ENCODE data around the gene LNX1.

LNX1 gene

DNA sequence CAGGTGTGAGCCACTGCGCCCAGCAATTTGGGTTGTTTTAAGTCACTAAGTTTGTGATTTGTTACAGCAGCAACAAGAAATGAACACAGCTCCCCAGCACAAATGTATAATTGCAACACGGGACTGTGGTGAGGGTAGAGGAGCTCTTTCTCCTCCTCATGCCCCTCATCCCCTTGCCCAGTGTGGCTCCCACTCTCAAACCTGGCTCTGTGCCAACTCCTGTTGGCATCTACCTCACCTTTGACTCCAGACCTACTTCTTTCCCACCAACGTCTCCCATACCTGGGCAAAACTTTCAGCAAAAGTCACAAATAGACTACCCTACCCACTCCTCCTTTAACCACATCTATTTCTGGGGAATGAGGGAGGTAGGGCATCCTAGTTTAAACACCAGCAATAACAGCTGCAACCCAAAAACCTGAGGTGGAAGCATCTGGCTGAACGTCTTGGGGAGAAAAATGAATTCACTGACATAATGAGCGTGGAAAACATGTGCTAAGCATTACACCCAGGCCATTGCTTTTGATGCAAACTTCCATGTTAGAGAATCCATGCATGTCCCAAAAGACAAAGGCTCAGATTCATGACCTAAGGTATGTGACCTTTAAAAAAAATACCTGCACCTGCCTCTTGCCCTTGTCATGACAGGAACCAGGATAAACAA lies 19.2 kb downstream of the LNX1 start:
- no peak for DNase-seq

DNA sequence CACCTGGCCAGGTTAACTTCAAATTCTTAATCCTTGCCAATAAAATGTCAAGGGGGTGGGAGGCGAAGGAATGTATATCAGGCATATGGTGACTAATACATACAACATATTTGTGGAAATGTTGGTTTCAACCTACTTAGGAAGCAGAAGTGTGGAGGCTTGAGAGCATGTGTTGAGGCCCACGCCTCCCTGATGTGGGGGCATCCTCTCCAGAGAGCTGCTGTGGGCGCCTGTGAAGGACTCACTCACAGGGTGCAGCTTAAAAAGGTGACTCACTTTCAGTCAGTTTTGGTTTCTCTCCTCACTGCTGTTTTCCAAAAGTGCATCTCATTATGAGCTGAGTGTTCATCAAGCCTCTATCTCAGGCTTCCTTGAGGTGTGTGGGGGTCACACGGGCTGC lies 27.5 kb downstream of the LNX1 start:
- DNase-seq = peak in 1 of 2 donors; percentile 42

DNA sequence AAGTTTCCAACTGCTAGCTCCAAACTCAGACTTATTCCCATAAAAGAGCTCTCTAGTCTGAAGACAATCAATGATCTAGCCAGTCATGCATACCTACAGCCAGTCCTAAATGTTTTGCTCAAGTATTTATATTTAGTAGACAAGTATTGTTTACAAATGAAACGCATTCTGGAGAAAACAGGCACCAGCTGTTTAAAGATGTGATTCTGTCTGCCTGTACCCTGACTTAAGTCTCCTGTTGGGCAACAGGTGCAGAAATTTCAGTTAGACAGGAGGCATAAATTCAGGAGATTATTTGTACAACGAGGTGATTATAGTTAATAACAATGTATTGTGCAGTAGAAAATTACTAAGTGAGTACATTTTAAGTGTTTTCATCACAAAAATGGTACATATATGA lies 28.9 kb downstream of the LNX1 start:
- DNase-seq = no peak

DNA sequence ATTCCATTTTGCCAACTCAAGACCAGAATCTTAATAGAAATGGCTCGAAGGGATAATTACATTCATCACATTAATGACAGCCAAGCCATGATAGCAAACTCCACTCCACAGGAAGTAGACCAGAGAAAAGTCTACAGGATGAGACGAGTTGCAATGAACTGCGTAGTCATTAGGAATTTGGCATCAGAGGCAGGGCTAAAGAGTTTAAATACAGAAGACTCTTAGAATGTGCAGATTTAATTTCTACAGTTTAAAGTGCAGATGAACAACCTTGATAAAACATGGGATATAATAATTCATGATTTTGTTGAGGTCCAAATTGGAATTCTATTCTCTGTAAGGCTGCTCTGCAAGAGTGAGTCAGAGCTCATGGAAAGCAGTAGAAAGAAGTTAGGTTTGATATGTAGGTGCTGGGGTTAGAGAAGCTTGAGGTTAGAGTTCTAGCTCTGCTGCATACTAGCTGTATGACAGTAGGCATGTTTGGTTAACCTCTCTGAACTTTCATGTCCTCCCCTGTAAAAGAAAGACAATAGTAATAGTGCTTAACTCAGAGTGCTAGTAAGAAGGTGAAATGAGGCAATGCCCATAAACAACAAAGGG lies 32.2 kb downstream of the LNX1 start:
- no peak for DNase-seq

DNA sequence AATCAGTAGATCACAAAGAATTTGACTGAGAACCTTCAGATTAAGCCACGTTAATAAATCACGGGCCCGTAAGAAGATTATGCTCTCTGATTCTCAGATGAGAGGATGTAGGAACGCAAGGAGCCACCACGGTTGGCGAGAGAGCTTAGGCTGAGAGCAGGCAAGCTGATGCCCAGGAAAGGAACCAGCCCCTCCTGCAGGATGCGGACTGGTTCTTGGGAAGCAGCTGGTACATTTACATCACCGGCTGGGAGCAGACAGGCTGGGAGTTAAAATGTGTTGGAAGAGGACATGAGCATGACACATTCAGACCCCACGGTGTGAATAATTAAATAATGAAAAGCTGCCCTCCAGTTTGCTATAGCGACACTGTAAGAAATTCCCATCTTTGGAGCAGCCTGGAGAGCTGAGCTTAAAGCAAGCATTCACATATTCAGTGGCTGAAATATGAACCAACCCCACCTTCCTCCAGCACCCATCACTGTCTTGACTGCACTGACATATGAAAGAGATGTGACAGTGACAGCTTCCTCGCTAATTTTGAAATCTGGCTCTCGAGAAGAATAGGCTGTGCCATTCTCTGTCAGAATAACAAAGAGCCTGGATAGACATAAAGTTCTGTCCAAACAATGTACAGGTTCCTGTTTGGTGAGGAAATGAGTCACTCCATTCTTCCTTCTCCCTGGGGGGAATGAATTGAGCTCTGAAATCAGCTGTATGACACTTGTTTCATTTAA lies 33.1 kb downstream of the LNX1 start:
- peak; percentile 4 to 6 for DNase-seq

DNA sequence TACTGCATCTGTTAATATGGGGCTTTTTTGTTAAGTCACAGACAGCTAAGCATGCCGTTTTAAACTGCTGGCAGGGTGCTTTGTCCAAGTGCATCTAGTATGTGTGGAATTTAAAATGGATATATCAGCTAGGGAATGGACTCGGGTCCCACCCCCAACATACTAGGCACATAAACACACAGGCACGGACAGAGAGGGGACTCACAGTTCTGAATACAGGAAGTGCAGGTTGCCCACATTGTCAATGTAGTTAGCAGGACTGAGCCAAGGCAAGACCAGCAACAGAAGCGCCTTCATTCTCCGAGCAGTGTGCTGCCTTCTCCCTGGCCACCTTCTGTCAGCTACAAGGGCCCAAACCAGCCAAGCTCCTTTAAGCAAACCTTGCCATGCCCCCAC lies 33.6 kb downstream of the LNX1 start:
- DNase-seq = no peak

DNA sequence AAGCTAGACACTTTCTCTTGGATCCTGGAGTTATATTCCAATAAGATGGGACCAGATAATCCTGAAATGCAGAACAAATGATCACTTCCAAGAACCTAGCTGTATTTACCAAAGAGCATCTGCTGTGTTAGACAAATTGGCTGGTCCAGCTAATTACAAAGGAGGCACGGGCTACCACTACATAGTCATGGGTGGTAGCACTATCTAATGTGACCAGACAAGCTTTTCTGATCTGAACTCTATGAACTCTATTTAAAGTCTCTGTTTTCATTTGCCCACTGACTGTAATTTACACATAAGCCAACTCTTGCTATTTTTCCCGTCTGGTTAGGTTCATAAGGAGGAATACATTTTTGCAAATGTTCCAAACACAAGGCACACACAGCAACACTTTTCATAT lies 34.6 kb downstream of the LNX1 start:
- no peak for DNase-seq

DNA sequence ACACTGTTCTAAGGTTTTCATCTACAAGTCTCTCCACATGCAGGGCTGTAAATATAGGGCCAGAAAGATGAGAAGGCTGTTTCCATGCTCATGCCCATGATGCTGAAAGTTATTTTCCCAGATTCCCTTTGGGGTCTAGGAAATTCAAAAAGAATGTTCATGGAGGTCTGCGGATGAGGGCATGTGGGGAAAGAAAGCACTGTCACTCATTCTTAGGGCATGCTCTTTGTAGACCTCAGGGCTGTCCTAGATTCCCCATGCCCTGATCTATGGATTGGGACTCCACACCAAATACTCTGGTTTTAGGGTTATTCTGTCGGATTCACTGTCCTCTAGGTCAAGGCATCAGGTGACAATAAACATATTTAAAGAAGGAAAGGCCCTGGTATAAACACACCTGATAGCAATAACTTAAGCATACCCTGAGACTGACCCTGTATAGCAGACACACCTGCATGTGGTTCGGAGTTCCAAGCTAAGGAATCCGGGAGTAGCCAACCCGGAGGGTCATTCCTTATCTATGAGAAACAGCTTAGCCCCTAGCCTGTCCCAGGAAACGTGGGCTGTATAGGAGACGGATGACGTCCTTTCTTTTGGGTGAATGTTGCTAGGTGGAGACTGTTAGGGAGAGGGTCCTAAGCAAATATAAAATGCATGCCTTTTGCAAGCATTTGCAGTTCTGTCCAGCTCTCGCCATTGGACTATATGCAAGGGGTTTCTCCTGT lies 37.6 kb downstream of the LNX1 start:
- DNase-seq = no peak

DNA sequence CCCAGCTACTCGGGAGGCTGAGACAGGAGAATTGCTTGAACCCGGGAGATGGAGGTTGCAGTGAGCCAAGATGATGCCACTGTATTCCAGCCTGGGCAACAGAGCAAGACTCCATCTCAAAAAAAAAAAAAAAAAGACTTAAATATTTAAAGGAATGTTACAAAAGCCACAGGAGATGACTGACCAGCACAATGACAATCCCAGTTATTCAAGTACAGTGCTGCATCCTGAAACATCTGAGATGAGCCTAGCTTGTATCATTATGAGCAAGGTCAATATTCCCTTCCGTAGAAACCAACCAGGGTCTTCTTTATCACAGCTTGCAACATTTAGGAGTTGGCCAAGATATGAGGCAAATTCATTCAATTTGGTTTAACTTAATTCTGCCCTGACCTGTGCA lies 38.6 kb downstream of the LNX1 start:
- DNase-seq = no peak

DNA sequence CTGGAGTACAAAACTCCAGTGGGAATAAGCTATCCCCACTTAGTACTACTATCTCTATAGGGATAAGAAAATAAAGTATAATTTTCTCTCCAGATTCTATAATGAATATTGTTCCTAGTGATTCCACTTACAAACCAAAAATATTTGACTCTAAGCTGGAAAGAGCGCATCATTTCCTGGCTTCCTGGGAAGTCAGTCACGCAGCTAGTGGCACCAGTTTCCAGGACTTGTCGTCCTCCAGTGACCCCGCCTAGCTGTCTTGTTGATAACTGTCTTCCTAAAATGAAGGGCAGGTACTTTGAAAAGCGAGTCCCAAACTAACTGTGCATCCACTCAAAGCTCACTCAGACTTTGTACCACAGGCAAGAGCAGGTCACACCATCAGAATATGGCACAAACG lies 39.3 kb downstream of the LNX1 start:
- no peak for DNase-seq

DNA sequence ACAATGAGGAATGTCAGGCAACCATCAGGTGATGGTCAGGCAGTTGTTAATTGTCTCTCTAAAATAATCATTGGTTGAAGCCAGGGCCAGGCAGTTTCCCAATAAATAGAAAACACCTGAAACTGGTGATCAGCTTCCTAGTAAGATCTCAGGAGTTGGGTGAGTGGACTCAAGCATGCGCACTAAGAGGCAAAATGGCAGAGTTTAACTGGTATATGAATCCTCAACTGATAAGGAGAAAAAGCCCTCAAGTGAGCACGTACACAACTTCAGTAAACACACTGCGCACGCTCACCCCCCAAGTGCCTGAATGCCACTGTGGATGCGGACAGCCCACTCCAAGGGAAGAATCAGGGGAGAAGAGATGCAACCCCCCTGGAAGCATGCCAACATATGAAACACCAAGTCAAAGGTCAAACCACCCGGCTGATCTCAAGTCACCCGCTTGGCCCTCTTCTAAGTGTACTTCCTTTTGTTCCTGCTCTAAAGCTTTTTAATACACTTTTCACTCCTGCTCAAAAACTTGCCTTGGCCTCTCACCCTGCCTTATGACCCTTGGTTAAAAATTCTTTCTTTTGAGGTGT lies 39.9 kb downstream of the LNX1 start:
- no peak for DNase-seq

DNA sequence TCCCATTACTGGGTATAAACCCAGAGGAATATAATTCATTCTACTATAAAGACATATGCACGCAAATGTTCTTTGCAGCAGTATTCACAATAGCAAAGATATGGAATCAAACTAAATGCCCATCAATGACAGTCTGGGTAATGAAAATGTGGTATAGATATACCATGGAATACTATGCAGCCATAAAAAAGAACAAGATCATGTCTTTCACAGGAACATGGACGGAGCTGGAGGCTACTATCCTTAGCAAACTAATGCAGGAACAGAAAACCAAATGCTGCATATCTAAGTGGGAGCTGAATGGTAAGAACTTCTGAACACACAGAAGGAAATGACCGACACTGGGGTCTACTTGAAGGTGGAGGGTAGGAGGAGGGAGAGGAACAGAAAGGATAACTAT lies 42.6 kb downstream of the LNX1 start:
- DNase-seq = no peak

DNA sequence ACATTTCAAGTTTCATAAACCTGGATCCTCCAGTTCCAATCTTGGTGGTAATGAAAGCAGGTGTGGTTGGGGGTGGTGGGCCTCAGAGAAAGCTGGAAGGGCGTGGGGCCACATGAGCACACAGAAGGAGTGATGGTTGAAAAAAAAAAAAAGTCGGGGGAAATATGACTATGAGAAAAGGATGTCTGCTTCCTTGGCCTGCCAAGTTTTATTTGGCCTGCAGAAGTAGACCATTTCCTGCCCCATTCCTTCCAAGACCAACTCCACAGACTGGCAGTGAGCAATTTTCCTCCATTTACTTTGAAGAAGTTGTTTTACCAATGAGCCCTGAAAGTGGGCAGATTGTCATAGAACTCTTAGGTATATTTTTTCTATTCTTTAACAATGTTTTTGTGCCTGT lies 43.3 kb downstream of the LNX1 start:
- no peak for DNase-seq

DNA sequence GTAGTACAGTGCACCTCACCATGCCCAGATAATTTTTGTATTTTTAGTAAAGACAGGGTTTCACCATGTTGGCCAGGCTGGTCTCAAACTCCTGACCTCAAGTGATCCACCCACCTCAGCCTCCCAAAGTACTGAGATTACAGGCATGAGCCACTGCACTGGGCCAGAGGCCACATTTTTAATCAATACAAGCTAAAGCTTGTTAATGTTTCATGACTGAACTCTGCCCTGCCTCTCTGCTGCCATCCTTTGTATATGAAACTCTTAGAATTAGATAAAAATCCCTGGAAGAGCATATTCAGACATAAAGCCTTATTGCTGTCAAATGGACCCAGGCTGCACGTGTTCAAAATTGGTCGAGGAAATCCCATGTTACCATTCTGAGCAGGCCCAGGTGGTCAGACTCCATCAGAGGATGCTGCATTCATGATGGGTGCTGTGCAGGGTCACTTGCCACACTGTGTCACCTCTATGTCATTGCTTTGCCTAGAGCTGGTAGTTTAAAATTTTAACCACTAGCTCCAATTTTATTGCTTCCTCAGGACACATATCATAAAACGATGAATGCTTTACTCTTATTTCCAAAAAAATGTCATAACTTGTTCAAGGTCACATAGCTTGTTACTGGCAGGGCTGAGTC lies 45.2 kb downstream of the LNX1 start:
- no peak for DNase-seq

DNA sequence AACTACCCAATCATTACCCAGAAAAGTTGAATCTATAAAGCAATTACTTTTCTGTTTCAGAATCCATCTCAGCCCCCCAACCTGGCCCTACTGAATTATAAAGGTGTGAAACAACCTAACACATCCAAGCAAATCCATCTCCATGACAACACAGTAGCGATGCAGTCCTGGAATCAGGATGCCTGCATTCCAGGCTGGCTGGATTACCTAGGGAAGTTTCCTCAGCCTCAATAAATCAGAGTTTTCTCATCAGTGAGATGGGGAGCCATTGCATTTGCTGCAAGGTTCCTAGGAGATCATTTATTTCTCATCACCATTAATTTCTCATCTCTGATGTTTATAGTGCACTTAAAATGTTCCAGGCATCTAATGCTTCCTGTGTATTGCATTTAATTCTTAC lies 46.0 kb downstream of the LNX1 start:
- no peak for DNase-seq

DNA sequence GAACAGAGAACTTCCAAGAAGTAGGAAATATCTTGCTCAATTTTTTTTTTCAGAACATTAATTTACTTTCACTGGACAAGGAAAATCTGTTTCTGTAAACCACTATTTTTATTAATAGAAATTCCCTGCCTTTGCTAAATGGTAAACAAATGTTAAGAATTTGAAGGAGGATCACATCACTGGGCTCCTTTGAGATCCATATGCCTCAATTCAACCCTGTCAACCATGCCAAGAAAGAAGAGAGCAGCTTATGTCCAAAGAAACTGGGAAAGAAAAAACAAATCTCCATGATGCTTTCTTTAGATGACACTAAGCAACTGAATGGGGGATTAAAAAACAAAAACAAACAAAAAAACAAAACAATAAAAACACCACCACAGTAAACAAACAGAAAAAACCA lies 47.7 kb downstream of the LNX1 start:
- no peak for DNase-seq

DNA sequence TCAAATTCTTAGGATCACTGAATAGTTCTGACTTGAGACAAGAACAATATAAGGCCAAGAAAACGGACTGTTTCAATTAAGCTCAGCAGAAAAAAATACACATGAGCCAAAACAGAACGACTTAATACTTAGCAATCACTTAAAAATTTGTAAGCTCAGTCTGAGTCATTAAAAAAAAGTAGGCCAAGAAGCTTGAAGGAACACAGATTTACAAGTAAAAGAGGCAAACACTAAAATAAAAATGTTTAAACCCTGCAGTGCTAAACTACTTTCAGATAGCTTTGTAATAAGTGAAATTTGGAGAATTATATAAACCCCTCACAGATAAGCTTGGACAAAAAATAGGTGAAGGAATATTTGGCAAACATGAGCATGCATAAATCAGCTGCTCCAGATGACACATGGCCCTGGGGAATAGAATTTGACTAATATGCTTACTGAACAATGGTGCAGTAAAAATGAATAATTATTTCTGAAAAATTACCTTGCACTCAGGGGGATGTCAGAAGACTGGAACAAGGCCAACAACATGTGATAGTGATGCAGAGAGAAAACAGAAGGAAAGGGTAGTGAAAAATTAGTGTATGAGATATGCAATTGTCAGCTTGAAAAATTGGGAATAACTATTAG lies 49.6 kb downstream of the LNX1 start:
- DNase-seq = no peak

DNA sequence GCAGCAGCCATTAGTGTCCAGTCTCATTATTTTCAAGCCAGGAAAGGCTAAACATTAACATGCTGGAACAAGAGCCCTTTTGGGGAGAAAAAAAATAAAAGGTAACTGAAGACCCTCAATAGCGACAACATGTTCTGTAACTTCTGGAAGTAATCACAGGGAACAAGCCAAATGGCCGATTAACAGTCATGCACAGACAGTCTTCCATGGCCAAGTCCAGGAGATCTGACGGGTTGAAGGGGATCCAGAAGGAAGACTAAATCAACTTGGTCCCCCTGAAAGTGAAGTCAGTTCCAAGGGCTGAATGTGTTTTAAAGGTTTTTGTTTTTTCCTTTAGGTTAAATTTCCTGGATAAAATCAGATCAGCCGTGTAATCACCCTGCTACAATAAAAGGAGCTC lies 52.5 kb downstream of the LNX1 start:
- no peak for DNase-seq

DNA sequence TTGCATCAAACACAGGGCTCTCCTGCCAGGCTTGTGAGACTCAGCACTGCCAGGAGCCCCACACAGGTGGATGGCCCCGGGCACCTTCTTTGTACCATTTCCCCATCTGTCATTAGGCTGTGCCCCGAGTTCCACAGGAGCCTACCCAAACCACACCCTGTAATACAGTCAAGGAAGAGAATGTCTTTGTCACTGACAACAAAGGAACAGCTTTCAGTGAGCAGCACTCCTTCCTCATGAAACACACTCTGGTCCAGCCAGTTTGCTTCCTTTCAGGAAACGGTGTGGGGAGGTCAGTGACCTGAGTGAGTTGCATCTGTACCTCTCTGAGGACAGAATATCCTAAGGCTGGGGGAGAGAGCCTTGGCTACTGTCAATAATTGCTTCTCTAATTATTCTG lies 53.7 kb downstream of the LNX1 start:
- DNase-seq = no peak

DNA sequence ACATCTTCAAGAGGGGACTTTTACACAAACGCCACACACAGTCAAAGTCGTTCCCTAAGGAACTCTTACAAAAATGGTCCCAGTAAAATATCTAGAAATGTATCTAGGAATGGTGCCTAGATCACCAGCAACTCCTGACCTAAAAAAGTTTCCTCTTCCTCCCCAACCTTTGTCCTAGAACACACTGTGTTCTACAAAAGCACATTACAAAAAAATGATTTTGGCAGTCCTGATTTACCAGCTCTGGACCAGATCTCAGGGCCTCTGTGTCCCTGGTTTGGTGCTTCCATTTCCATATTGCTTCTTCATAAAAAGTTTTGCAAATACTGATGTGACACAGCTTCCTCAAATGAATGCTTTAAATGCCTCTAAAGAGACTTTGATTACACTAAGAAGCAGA lies 55.0 kb downstream of the LNX1 start:
- no peak for DNase-seq

DNA sequence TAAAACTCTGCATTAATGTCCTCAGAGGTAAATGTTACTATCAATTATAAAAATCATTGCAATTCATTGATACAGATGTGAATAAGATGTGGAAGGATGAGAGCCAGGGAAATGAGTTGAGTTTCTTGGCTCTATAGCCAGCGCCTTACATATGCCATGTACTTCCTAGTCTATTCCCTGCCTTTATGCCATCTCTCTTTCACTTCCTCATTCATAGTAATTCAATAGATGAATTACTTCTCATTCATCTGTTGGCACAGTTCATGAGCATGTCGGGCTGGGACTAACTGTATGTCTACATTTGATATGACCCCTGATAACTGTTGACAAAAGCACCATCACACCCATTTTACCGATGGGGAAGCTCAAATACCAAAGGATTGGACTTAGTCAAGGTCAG lies 55.7 kb downstream of the LNX1 start:
- peak; percentile 2 to 11 for DNase-seq

DNA sequence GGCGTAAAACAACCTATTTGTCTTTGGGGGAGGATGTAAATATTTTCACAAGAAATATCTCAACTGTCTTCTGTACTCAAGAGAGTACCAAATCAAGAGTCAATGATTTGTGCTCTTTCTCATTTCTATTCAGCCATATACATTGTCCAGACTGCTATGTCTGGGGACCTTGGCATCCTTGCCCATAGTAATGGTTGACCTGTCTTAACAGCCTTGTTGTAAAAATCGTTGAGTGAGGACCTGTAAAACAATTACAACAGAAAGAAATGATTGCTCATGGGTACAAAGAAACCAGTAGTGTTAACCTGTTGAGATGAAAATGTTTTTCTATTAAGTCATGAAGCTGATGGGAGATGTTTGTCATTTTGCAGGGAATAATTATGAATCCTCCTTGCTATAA lies 56.6 kb downstream of the LNX1 start:
- DNase-seq = no peak

DNA sequence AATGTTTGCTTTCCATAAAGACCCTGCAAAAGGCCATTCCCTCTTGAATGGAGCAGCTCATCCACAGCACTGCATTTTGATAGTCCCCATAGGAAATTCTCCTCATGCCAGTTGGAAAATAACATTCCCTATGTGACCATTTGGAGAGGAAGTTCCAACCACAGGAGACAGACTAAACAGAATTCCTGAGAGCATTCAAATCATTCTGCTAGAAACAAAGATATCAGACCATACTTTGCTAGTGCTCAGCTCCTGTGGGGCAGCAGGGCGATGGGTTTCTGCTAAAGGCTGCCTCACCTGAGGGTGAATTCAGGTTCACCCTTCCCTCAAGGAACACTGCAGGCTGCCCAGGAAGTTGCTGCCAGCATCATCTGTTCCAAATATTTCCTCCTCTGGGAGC lies 58.8 kb downstream of the LNX1 start:
- no peak for DNase-seq

All from inflammatory macrophage treated with lipopolysaccharide for 1 hour (primary cell).